HCT116 (cell line): ENCODE data around the gene RBM8A.

ENCODE experiments used
- CTCF ChIP-seq, 3 experiments: fragments of 200-600 bp in 1 of 3; sonication (generic) in 1 of 3; IDR thresholded peaks in 2 of 3; conservative IDR thresholded peaks in 1 of 3; 2 replicates each; pipeline ENCODE4 v1.5.1; 2012 to 2017; ENCODE audit warnings: low read depth in 2 of 3, low read length in 2 of 3, antibody characterized with exemption in 1 of 3, borderline replicate concordance in 1 of 3, control low read depth in 1 of 3, mild to moderate bottlenecking in 1 of 3, mixed read lengths in 1 of 3, mixed run types in 1 of 3, moderate library complexity in 1 of 3; ENCODE audit not compliant: insufficient read depth in 1 of 3
- POLR2AphosphoS5 ChIP-seq: IDR thresholded peaks from 2 replicates; pipeline ENCODE4 v1.6.1; 2011; ENCODE audit warnings: mild to moderate bottlenecking, low read depth, low read length, moderate library complexity
- ZFX ChIP-seq: fragments of 450-650 bp; IDR thresholded peaks from 2 replicates; pipeline ENCODE4 v1.6.1; 2017

GRCh38 chr1:145952903-145953302 lies 25.6 kb upstream of the RBM8A start:
- no peak for TF ChIP-seq POLR2AphosphoS5
- no peak for TF ChIP-seq CTCF (IDR thresholded peaks at IDR 0.05 in 2 of 3, conservative IDR thresholded peaks at IDR 0.05 in 1 of 3; ENCODE audit: borderline replicate concordance in 1 of 3, insufficient read depth in 1 of 3, low read depth in 2 of 3, low read length in 2 of 3)
- no peak for TF ChIP-seq ZFX
